Uterus (tissue), 2 donors: ENCODE data around the gene XPNPEP3.

ENCODE experiments used
- CTCF ChIP-seq, 4 experiments: fragments of 200-600 bp in 2 of 4; fragments of 450-650 bp in 2 of 4; sonication (generic) in 2 of 4; IDR thresholded peaks; one replicate each; pipeline ENCODE4 v1.5.1; 2016 to 2019; ENCODE audit warnings: antibody characterized with exemption in 4 of 4, mild to moderate bottlenecking in 2 of 4, moderate library complexity in 1 of 4
- POLR2A ChIP-seq, 2 donors: fragments of 450-650 bp; IDR thresholded peaks; one replicate each; pipeline ENCODE4 v1.6.1; 2016; ENCODE audit warnings: antibody characterized with exemption in 2 of 2, mild to moderate bottlenecking in 1 of 2, moderate library complexity in 1 of 2

GRCh38 chr22:40834619-40835018, 22.3 kb upstream of the XPNPEP3 start:
- TF ChIP-seq CTCF (IDR thresholded peaks at IDR 0.05) = no peak
- no peak for TF ChIP-seq POLR2A (IDR thresholded peaks at IDR 0.05)
